SK-MEL-5 (cell line): ENCODE measurements around the gene TMEM97. TPM values are rescaled to one million over a fixed set of nuclear protein-coding genes. Genes with fewer than 3 reads are reported as not detected.
A peak's percentile ranks its signal among the peaks of the same experiment; 100 is the strongest.

ENCODE experiments used
- DNase-seq: peaks from one replicate; pipeline ENCODE4 v3.0.0-alpha.2; 2016; ENCODE audit warnings: low read depth, low spot score
- in situ Hi-C: cut with HindIII; loops from 2 replicates; pipeline ENCODE4 v1.10.0; 2016; ENCODE audit warnings: low sequenced_read_pairs, high pct_unique_total_duplicates, low pct_unique_long_range_greater_than_20kb
- total RNA-seq: library from RNA; depleted of rRNA; stranded (reverse); fragments of >200 nt; shearing (Covaris generic); gene quantifications from 2 replicates; pipeline ENCODE4 v1.2.3, GENCODE V29; 2014; rRNA removed

Gene TMEM97
- total RNA-seq, 1 experiment from 2014 or later, result 44.3 TPM

DNA sequence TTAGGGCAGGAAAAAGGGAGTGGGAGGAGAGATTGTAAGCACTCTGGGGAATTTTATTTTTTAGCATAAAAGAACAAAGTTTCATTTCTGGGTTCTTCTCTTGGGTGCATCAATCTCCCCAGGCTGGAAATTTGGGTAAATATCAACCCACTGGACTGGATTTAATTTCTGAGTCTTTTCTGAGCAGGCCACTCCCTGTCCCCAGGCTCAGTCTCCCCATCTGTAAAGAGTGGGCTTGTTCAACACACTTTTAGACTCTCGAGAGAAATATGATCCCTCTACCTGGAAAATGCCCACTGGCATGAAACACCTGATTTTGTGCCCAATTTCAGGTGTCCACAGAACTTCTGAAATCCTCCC lies 51.7 kb downstream of the TMEM97 start:
- in situ Hi-C loops, result no loop called here
- DNase-seq, result no peak

DNA sequence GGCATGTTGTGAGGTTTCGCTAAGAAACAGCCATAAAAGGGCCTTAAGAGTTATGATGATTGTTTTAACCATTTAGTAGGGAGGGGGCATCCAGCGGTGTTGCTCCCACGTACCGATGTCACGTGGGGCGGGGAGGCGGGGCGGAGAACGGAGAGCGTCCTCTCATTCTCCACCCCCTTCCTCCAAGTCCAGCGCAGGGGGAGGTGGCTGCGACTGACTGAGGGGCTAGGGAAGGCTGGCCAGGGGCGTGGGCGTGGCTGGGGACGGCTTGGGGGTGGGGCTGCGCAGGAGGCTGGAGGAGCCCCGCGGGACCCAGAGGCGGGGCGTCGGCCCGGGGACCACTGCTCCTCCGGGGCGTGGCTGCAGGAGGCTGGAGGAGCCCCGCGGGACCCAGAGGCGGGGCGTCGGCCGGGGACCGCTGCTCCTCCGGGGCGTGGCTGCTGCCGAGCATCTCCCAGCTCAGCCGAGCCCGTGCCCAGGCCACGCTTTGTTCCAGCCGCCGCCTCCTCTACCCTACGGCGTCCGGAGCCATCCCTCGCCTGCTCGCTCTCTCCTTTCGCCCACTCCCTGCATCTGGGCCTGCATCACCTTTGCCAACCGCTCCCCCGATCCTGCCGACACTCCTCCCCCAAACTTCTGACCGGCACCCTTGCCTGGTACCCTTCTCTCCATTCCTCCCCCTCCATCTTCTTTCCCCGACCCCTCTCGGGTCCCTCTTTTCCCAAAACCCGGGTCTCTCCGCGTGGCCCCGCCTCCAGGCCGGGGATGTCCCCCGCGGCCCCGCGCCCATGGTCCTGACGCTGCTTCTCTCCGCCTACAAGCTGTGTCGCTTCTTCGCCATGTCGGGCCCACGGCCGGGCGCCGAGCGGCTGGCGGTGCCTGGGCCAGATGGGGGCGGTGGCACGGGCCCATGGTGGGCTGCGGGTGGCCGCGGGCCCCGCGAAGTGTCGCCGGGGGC lies 52.5 kb downstream of the TMEM97 start, which contains the start of gene SARM1:
SARM1 (plus strand) TSS at position 450 of the 958 bp plus-strand sequence; CDS start at position 789, 339 bp downstream.
- in situ Hi-C loops, result no loop called here
- peak; percentile 85 for DNase-seq

DNA sequence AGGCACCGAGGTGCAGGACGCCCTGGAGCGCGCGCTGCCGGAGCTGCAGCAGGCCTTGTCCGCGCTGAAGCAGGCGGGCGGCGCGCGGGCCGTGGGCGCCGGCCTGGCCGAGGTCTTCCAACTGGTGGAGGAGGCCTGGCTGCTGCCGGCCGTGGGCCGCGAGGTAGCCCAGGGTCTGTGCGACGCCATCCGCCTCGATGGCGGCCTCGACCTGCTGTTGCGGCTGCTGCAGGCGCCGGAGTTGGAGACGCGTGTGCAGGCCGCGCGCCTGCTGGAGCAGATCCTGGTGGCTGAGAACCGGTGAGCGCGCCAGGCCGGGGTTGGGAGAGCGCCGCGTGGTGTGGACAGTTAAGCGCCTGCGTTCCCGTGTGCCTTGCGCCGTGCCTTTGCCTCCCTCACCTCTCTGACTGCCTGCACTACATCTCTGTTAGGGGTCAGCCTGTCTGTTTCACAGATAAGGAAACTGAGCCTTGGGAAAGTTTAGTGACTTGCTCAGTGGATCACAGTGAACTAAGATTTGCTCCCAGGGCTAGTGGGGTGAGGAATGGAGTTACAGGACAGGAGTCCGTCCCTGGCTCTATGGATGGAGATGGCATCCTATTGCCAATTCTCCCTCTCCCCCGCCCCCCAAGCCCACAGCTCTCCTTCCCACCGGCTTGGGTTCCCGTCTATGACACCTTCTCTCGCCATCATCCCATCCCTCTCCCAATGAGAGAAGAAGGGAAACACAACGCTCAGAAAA lies 53.4 kb downstream of the TMEM97 start:
- DNase-seq, result no peak
- in situ Hi-C loops, result no loop called here

DNA sequence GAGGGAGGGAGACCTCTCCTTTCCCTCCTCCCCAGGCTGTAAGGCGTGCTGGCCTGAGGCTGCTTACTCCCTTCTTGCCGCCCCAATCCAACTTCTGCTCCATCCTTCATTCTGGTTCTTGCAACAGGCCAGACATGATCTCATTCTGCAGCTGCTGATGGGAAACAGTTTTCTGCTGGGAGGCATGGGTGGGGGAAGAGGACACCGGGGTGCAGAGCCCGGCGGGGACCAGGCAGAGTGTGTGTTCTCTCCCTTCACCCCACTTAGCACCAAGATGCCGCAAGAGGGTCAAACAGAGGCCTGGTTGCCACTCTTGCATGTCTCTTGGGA lies 53.9 kb downstream of the TMEM97 start:
- DNase-seq, result no peak
- in situ Hi-C loops, result no loop called here

Other genes starting within 250 kb of the TMEM97 start
- 30.7 and 38.9 TPM in 2 replicates for gene IFT20, start 16.3 kb downstream of the TMEM97 start, total RNA-seq
- 24.5 and 27.6 TPM in 2 replicates for gene TNFAIP1, start 16.6 kb downstream of the TMEM97 start, total RNA-seq
- gene POLDIP2, start 38.3 kb downstream of the TMEM97 start, total RNA-seq, result 135 and 143 TPM in 2 replicates
- gene SEBOX, start 46.0 kb downstream of the TMEM97 start, total RNA-seq, result not detected in 2 replicates
- 0.24 and 0.32 TPM in 2 replicates for gene VTN, start 51.1 kb downstream of the TMEM97 start, total RNA-seq
- gene SARM1, start 52.5 kb downstream of the TMEM97 start, total RNA-seq, result 4.1 and 5.1 TPM in 2 replicates
- gene SLC46A1, start 87.0 kb downstream of the TMEM97 start, total RNA-seq, result 17.3 and 18.0 TPM in 2 replicates
- not detected in 2 replicates for gene SLC13A2, start 154.4 kb downstream of the TMEM97 start, total RNA-seq
- not detected in 2 replicates for gene FOXN1, start 187.1 kb downstream of the TMEM97 start, total RNA-seq
- 38.8 and 45.0 TPM in 2 replicates for gene UNC119, start 233.4 kb downstream of the TMEM97 start, total RNA-seq